HFF-Myc (cell line): ENCODE results near the gene LRRC4C.

Experiments
- DNase-seq: peaks from one replicate; pipeline ENCODE4 v3.0.0-alpha.2; 2011; ENCODE audit warnings: low read depth; ENCODE audit errors: extremely low read depth
- H3K4me3 ChIP-seq: replicated peaks from 2 replicates; pipeline ENCODE4 v1.5.1; 2011; ENCODE audit warnings: low read depth, mild to moderate bottlenecking, control low read depth, low read length
- TF ChIP-seq, protein P1 (sequence below): IDR thresholded peaks from 2 replicates; pipeline ENCODE4 v1.5.1; 2012; ENCODE audit warnings: mild to moderate bottlenecking, low read depth, low read length, control low read depth; ENCODE audit errors: missing control alignments

Gene LRRC4C

DNA sequence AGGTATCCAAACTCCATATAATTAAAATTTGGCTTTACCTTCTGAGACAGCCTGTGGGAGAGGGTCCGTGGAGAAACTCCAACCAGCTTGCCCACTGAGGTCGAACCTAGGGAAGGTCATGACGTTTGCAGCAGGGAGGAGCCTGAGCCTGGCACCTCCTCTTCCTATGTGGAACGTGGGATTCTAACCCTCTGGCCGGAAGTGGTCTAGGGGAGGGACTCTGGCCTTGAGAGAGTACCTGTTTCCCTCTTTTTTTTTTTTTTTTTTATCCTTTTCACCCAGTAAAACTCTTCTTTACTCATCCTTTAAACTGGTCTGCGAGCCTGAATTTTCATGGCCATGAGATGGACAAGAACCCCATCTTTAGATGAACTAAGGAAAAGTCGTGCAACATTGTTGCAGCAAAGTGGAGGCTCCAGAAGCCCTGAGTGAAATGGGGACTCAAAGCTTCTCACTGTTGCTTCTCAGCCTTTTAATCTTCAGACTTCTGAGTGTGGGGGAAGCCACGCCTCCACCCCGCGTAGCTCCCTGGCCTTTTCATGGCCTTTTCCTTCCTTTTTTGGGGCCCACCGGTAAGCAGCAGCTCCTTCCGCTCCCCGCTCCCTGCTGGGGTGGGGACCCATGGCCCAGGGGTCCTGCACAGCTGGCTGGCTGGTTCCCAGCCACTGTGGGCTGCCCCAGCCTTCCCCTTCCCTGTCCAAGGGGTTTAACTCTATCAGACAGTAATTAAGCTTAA, 1359.9 kb downstream of the LRRC4C start:
- TF ChIP-seq, protein P1, sequence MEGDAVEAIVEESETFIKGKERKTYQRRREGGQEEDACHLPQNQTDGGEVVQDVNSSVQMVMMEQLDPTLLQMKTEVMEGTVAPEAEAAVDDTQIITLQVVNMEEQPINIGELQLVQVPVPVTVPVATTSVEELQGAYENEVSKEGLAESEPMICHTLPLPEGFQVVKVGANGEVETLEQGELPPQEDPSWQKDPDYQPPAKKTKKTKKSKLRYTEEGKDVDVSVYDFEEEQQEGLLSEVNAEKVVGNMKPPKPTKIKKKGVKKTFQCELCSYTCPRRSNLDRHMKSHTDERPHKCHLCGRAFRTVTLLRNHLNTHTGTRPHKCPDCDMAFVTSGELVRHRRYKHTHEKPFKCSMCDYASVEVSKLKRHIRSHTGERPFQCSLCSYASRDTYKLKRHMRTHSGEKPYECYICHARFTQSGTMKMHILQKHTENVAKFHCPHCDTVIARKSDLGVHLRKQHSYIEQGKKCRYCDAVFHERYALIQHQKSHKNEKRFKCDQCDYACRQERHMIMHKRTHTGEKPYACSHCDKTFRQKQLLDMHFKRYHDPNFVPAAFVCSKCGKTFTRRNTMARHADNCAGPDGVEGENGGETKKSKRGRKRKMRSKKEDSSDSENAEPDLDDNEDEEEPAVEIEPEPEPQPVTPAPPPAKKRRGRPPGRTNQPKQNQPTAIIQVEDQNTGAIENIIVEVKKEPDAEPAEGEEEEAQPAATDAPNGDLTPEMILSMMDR, result no peak
- DNase-seq, result no peak
- no peak overlapping the region for H3K4me3 ChIP-seq

DNA sequence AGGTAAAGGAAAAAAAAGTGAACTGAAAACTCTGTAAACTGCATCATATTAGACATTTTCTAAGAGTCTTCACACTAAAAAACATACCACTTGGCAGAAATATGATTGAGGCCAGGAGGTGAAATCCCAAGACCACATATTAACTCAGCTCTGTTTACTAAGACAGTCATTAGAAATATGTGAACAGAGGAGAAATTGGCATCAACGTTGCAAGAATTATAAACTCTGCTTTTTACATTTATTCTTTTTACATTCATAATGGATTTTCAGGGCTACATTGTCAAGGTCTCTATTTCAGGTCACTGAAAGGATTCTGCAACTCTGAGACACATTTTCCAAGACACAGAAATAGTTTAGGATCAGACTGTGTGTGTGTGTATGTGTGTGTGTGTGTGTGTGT, 1364.0 kb downstream of the LRRC4C start:
- no peak for DNase-seq
- no peak overlapping the region for H3K4me3 ChIP-seq
- TF ChIP-seq, protein P1, result no peak

DNA sequence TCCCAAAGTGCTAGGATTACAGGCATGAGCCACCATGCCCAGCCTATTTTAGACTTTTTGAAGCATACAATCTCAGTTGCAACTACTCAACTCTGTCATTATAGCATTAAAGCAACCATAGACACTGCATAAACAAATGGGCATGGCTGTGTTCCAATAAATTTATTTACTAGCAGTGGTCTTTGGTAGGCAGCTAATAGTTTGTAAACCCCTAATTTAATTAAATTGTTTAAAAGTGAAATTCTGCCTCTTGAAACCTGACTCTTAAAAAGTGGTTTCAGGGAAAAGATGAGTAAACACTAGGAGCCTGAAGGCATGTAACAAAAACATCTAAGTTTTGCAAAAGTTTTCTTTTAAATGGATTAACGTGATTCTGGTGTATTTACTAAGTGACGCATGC, 1364.5 kb downstream of the LRRC4C start:
- TF ChIP-seq, protein P1, result no peak
- DNase-seq, result no peak
- H3K4me3 ChIP-seq, result no peak overlapping the region

DNA sequence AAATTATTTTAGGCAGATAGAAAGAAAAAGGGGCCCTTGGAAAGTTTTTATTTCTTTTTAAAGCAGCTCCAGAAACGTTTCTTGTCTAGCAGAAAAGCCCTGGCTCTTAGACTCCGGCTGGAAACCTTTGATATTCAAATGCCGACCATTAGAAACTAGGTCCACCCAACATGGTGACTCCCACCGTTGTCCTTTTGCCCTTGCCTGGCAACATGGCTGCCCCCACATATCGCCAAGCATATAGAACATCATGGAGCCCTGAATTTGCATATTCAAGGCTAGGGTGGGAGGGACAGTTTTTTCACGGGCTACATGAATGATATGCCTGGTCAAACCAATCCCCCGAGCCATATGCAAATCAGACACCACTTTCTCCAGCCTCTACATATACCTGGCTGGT, 1379.0 kb downstream of the LRRC4C start:
- no peak overlapping the region for H3K4me3 ChIP-seq
- TF ChIP-seq, protein P1, result no peak
- no peak for DNase-seq
